ENCODE data around the gene ACTR5. TPM values are rescaled to one million over a fixed set of nuclear protein-coding genes. Genes with fewer than 3 reads are reported as not detected.

The ACTR5 gene
- total RNA-seq, 1 experiment from 2014 or later, result 14.1 TPM

DNA sequence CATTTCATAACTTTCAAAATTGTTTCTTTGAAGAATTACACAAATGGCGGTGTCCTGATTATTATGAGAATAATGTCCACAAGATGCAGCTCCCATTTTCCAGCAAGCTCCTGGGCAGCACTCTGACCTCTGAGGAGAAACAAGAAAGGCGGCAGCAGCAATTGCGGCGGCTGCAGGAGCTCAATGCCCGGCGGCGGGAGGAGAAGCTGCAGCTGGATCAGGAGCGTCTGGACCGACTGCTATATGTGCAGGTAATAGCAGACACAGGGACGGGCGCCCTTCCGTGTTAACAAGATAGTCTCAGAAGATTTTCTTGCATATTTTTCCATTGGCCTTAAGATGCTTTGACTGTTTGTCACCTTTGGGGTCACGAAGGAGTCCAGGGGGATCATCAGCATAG lies 6.7 kb downstream of the ACTR5 start:
- Histone ChIP-seq H3K79me2 (ENCODE audit: insufficient read depth, low read length) (no peaks in the 10 kb centered on the region), H2AFZ (ENCODE audit: low read length) (no peak overlapping the region), H3K79me1 (ENCODE audit: insufficient read depth, low read depth, low read length, poor library complexity, severe bottlenecking) (no peaks in the 10 kb centered on the region), H4K20me1 (ENCODE audit: control insufficient read depth, insufficient read depth, insufficient read length) (no peaks in the 10 kb centered on the region), H3K27me3 (ENCODE audit: insufficient read depth, low read length) (no peaks in the 10 kb centered on the region), H3K4ac (ENCODE audit: low read depth, low read length) (no peak overlapping the region), H3K14ac (ENCODE audit: insufficient read depth, low read length) (no peak overlapping the region), H4K8ac (replicated peaks; ENCODE audit: insufficient read length, low read depth, low read length) (no peak overlapping the region), H3K27ac (ENCODE audit: insufficient read length, low read depth, low read length) (no peak overlapping the region), H3K23ac (ENCODE audit: insufficient read length, low read depth, low read length) (no peak overlapping the region), H3K23me2 (ENCODE audit: insufficient read length, low read depth, low read length, poor library complexity, severe bottlenecking) (no peaks in the 10 kb centered on the region), H3K4me2 (ENCODE audit: insufficient read depth, insufficient read length, low read length) (no peak overlapping the region), H2BK5ac (ENCODE audit: insufficient read length, low read length) (no peak overlapping the region), H3T11ph (ENCODE audit: low read length) (no peak overlapping the region), H4K91ac (ENCODE audit: insufficient read length, low read depth, low read length) (no peak overlapping the region), H3K4me1 (ENCODE audit: insufficient read depth, low read length) (no peaks in the 10 kb centered on the region), H3K9ac (ENCODE audit: extremely low read depth, insufficient read length, low read length) (no peak overlapping the region), H3K56ac (ENCODE audit: insufficient read length, low read depth, low read length) (no peak overlapping the region), H3K9me3 (ENCODE audit: control insufficient read depth, low read depth, low read length) (no peaks in the 10 kb centered on the region), H2BK20ac (ENCODE audit: low read depth, low read length, poor library complexity, severe bottlenecking) (no peak overlapping the region), H2BK120ac (ENCODE audit: low read depth, low read length, poor library complexity, severe bottlenecking) (no peak overlapping the region), H3K18ac (ENCODE audit: insufficient read length, low read depth, low read length) (no peak overlapping the region), H2BK12ac (ENCODE audit: insufficient read length, low read depth, low read length) (no peak overlapping the region), H2AK5ac (ENCODE audit: insufficient read length, low read length) (no peak overlapping the region), H4K5ac (ENCODE audit: insufficient read length, low read depth, low read length) (no peak overlapping the region), H2BK15ac (ENCODE audit: low read depth, low read length) (no peak overlapping the region)
- H3K27ac Mint-ChIP-seq, result no peak overlapping the region
- TF ChIP-seq, protein P1, sequence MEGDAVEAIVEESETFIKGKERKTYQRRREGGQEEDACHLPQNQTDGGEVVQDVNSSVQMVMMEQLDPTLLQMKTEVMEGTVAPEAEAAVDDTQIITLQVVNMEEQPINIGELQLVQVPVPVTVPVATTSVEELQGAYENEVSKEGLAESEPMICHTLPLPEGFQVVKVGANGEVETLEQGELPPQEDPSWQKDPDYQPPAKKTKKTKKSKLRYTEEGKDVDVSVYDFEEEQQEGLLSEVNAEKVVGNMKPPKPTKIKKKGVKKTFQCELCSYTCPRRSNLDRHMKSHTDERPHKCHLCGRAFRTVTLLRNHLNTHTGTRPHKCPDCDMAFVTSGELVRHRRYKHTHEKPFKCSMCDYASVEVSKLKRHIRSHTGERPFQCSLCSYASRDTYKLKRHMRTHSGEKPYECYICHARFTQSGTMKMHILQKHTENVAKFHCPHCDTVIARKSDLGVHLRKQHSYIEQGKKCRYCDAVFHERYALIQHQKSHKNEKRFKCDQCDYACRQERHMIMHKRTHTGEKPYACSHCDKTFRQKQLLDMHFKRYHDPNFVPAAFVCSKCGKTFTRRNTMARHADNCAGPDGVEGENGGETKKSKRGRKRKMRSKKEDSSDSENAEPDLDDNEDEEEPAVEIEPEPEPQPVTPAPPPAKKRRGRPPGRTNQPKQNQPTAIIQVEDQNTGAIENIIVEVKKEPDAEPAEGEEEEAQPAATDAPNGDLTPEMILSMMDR (conservative IDR thresholded peaks at IDR 0.05), result no peak
- no peak overlapping the region for H3K4me3 Mint-ChIP-seq
- peaks cover 24 to 65% (median 55%) of the 10 kb centered on the region in 3 experiments; a peak in 6 of 7 replicates for H3K36me3 Mint-ChIP-seq (ENCODE audit: insufficient read depth in 1 of 3, low read depth in 3 of 3)
- peaks cover 3% of the 10 kb centered on the region in 2 experiments; a peak in 1 of 4 replicates for H3K4me1 Mint-ChIP-seq
- H3K9me3 Mint-ChIP-seq, result no peaks in the 10 kb centered on the region
- H3K27me3 Mint-ChIP-seq (ENCODE audit: low read depth), result no peaks in the 10 kb centered on the region; the same call in 1 of the 2 replicates
- DNase-seq, result no peak
- no CpG with 5 or more reads among the region's 13 CpGs for WGBS (ENCODE audit: extremely low coverage, insufficient read length, low lambda C conversion rate)

All from H9 (cell line).